GM18909 (cell line): ENCODE measurements around the gene TANGO2.

Experiments
- ATAC-seq: cut with Tn5 transposase; IDR thresholded peaks from one replicate; pipeline ENCODE4 v1.9.1; 2021; ENCODE audit warnings: mild to moderate bottlenecking; ENCODE audit not compliant: unreplicated experiment, poor library complexity

TANGO2 gene

GRCh38 chr22:20020533-20021195 lies at the start of gene TANGO2:
TANGO2 (plus strand) TSS chr22:20021110; CDS start chr22:20036799, 15,689 bp downstream.
- peak; percentile 85 for ATAC-seq

DNA sequence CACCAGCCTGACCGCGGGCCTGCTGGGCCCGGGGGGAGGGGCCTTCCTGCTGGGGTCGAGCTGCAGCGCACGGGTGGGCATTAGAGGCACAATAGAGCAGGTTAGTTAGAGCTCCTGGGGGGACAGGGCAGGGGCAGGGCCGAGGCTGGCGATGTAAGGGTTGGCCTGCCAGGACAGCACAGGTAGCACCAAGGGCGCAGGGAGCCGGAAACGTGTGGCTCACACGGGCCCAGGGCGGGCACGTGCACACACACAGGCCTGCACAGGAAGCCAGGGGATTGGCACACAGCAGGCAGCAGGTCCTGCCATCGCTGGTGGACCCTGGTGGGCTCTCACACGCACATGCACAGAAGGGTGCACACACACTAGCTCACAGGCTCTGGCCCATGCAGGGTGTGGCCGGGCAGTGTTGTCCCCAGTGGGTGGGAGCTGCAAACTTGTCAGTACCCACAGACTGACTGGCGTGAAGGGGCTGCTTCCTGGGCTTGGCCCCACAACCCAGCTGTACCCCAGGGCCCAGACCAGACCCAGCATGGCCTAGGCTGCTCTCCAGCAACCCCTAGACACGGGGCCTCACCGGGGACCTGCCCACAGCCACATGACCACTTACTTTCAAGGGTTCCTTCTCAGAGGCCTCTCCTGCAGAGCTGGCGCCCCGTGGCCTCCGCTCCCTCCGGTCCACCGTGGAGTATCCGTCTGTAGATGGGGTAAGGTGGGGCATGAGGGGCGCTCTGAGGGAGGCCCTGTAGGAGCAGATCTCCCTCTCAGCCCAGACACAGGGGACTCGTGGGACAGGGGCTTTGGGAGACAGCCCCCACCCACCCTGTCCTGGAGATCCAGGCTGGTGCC lies 49.4 kb upstream of the TANGO2 start:
- ATAC-seq, result no peak

DNA sequence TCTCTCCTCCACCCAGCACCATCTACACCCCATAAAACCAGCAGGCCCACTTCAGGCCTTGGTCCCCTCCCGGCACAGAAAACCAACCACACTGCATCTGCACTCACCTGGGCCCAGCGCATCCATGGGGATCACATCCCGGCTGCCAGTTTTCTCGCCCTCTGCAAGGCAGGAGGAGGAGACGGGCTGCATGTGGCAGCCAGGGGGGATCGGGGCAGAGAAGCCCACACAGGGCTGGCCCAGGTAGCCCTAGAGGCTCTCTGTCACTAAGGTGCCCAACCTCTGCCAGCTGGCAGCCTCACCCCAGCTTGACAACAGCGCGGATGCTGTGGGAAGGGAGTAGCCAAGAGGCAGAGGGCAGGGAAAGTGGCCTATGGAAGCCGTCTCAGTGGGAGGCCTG lies 48.7 kb upstream of the TANGO2 start:
- ATAC-seq, result no peak

GRCh38 chr22:19972652-19973550 lies 48.0 kb upstream of the TANGO2 start:
- no peak for ATAC-seq

DNA sequence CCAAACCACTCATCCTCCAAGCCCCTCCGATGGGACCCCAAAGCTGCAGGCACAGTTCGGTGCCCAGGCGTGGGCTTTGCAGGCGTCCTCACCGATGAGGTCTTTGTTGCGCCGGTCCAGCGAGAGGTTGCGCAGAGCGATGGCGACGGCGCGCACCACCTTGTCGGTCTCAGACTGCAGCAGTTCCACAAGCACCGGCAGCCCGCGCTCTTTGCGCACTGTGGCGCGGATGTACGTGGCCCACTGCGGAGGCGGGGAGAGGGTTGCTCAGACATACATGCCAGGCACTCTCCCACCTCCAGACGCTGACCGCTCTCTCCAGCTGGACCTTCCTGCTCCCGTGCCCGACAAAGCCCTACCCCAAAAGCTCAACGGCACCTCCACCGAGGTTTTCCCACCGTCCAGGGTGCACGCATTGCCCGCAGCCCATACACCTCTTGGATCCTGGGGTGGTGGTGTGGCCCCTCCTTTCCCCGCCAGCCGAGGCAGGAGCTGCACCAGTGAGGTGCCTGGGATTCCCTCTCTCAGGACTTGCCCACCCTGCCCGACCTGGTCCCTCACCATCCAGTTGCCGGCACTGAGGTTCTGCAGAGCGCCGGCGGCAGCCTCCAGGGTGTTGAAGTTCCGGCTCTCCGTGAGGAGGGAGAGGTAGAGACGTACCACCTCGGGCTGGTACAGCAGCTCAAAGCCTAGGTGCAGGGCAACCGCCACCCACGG lies 47.2 kb upstream of the TANGO2 start:
- no peak for ATAC-seq

GRCh38 chr22:19974268-19974861 lies 46.5 kb upstream of the TANGO2 start:
- ATAC-seq, result no peak

DNA sequence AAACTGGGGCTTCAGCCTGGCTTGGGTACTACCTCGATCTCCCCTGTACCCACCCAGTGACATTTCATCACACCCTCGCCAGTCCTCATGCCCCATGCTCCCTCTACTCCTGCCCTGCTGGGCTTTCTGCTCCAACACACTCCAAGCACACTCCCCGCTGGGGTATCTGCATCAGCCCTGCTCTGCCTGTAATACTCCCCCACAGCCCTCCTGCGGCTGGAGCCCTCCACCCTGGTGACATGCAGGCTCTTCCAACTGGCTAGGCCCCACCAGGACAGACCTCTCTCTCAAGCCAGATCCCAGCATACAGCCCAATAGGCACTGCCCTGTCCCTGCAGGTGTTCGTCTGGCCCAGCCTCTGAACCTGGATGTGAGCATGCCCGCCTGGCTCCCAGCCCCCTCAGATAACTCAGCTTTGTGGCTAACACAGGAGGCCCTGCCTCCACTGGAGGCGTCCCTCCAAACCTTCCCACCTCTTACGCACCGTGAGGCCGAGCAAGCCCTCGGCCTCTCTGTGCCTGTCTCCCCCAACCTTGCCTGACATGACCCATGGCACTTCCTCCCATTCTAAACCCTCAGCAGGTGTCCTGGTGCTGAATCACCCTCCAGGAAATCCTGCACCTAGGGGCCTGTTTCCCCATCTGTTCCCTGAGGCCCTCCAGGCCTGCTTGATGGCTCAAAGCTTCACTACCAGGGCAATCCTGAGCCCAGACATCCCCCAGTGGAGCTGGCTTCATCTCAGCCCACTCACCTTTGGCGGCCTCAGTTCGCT lies 45.8 kb upstream of the TANGO2 start:
- no peak for ATAC-seq

DNA sequence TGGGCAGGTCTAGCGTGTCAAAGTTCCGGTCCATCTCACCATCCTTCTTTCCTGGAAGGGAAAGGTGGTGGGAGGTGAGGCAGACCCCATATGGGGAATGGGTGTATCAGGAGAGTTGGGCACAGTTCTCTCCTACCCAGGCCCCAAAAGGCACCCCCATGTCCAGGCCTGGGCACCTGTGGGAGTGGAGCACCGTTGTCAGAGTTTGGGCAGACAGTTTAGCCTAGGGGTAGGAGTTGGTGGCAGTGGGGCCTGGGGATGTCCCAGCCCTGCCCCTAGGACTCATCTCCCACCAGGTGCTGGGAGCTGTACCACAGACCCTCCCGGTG lies 45.2 kb upstream of the TANGO2 start:
- ATAC-seq, result no peak

GRCh38 chr22:19976671-19977070 lies 44.2 kb upstream of the TANGO2 start:
- ATAC-seq, result no peak

GRCh38 chr22:19977296-19978243 lies 43.3 kb upstream of the TANGO2 start:
- no peak for ATAC-seq

- ATAC-seq, result no peak
Observed at GRCh38 chr22:19978748-19979147, 42.2 kb upstream of the TANGO2 start.

DNA sequence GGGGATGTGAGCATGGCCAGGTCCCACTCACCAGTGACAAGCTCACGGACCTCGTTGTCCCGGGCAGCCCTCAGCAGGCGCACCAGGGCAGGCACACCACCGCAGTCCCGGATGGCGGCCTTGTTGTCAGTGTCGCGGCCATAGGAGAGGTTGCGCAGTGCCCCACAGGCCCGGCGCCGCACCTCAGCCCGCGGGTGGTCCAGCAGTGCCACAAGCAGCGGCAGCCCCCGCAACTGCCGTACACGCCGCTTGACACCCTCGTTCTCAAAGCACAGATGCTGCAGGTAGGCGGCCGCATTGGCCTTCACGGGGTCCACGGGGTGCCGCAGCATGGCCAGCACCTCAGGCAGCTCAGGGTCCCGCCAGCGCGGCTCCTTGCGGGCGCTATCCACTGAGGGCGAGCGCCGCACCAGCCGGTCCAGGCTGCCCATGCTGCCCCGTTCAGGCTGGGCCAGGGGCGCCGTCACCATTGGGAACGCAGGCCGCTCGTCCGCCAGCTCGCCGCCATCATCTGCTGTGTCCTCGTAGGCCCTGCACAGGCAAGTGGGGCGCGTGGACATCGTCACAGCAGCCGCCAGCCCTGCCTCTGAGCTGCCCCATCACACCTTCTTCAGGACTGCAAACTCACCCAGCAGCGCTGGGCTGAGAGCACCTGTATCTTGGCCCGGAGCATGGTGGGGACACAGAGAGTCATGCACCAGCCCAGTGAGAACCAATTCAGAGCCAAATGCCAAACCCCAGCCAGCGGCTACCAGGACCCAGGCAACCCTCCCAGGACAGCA lies 41.0 kb upstream of the TANGO2 start:
- ATAC-seq, result no peak

- no peak for ATAC-seq
Observed at GRCh38 chr22:19980766-19981165, 40.1 kb upstream of the TANGO2 start.

DNA sequence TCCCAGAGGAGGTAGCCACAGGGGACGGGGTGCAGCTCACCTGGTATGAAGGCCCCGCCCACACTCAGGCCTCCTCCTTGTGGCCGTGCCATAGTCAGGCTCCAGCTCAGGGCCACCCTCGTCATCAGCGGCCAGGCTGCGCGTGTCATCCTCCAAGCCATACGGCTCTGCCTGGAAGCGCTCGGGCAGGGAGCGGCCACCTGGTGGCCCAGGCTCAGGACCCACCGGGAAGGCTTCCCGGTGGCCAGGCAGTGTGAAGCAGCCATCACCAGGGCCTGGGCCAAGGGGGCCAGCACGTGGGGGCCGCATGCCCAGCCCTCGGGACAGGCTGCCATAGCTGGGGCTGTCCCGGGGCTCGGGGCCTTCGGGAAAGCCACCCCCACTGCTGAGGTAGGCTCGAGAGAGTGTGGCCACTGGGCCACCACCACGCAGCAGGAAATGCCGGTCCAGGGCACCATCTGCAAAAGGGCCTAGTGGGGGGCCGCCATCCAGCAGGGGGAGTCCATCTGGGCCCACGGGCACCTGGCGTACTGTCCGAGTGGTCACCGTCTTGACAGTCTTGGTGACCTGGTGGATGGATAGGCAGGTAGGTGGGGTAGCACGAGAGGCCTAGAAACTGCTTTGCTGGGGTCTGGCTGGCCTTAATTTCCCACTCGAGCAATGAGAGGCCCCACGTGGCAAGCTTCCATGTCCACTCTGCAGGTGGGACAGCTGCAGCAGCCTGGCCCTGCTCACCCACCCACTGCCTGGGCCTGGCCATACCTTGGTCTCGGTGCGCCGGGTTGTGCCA lies 39.5 kb upstream of the TANGO2 start:
- ATAC-seq, result no peak

- no peak for ATAC-seq
Observed at GRCh38 chr22:19981961-19982920, 38.7 kb upstream of the TANGO2 start.
